Loucy (cell line): ENCODE measurements around the gene TENM4.

Experiments used
- H2AFZ ChIP-seq: fragments of 200-600 bp; sonication (generic); 2 replicates; pipeline ENCODE4 v1.6.0; 2016; ENCODE audit warnings: antibody characterized with exemption, mild to moderate bottlenecking, low read length, moderate library complexity
- H3F3A ChIP-seq: fragments of 200-600 bp; 2 replicates; pipeline ENCODE4 v1.6.0; 2016; ENCODE audit warnings: antibody characterized with exemption, low read depth, mild to moderate bottlenecking
- H3K27me3 ChIP-seq: fragments of 200-600 bp; sonication (generic); 2 replicates; pipeline ENCODE4 v1.6.1; 2014; ENCODE audit warnings: low read length, mild to moderate bottlenecking; ENCODE audit not compliant: insufficient read depth, poor library complexity, severe bottlenecking
- H3K36me3 ChIP-seq: fragments of 200-600 bp; sonication (generic); 2 replicates; pipeline ENCODE4 v1.6.1; 2016; ENCODE audit warnings: low read length; ENCODE audit not compliant: insufficient read depth
- H3K4me1 ChIP-seq: fragments of 200-600 bp; sonication (generic); 2 replicates; pipeline ENCODE4 v1.5.1; 2014; ENCODE audit warnings: low read length, mild to moderate bottlenecking; ENCODE audit not compliant: insufficient read depth, poor library complexity, severe bottlenecking
- H3K4me2 ChIP-seq: fragments of 200-600 bp; sonication (generic); 2 replicates; pipeline ENCODE4 v1.6.0; 2014; ENCODE audit warnings: antibody characterized with exemption, low read length, low read depth, mild to moderate bottlenecking; ENCODE audit not compliant: poor library complexity, severe bottlenecking
- H3K4me3 ChIP-seq: fragments of 200-600 bp; sonication (generic); 2 replicates; pipeline ENCODE4 v1.5.1; 2014; ENCODE audit warnings: low read length, mild to moderate bottlenecking, mixed read lengths; ENCODE audit not compliant: poor library complexity, severe bottlenecking
- H3K79me2 ChIP-seq: fragments of 200-600 bp; sonication (generic); 2 replicates; pipeline ENCODE4 v1.6.1; 2014; ENCODE audit warnings: low read length; ENCODE audit not compliant: insufficient read depth
- H3K9ac ChIP-seq: fragments of 200-600 bp; sonication (generic); 2 replicates; pipeline ENCODE4 v1.6.0; 2014; ENCODE audit warnings: mild to moderate bottlenecking, low read depth, low read length, moderate library complexity; ENCODE audit not compliant: poor library complexity, severe bottlenecking
- H3K9me2 ChIP-seq: fragments of 200-600 bp; sonication (generic); replicated peaks from 2 replicates; pipeline ENCODE4 v1.6.1; 2016; ENCODE audit warnings: low read depth, low read length, mixed read lengths
- H3K9me3 ChIP-seq: fragments of 200-600 bp; sonication (generic); 2 replicates; pipeline ENCODE4 v1.6.1; 2014; ENCODE audit warnings: mild to moderate bottlenecking, antibody characterized with exemption, low read length, low read depth; ENCODE audit not compliant: insufficient read depth
- H4K20me1 ChIP-seq: fragments of 200-600 bp; sonication (generic); 2 replicates; pipeline ENCODE4 v1.6.0; 2014; ENCODE audit warnings: antibody characterized with exemption, low read length, mild to moderate bottlenecking; ENCODE audit not compliant: insufficient read depth, poor library complexity, severe bottlenecking
- CTCF ChIP-seq: fragments of 200-600 bp; sonication (generic); conservative IDR thresholded peaks from 2 replicates; pipeline ENCODE4 v1.5.1; 2014; ENCODE audit warnings: mild to moderate bottlenecking, antibody characterized with exemption, low read length
- EZH2phosphoT487 ChIP-seq: fragments of 200-600 bp; IDR thresholded peaks from 2 replicates; pipeline ENCODE4 v1.6.1; 2018; ENCODE audit warnings: antibody characterized with exemption, mild to moderate bottlenecking, moderate library complexity, borderline replicate concordance

The TENM4 gene

GRCh38 chr11:79088967-79089366 lies 351.9 kb downstream of the TENM4 start:
- TF ChIP-seq CTCF (no peak), EZH2phosphoT487 (no peak)
- Histone ChIP-seq H3K9ac (no peak overlapping the region), H3K4me1 (no peaks in the 10 kb centered on the region), H3K27me3 (no peaks in the 10 kb centered on the region), H3K9me2 (no peaks in the 10 kb centered on the region), H3K4me3 (no peak overlapping the region), H3K4me2 (no peak overlapping the region), H3K9me3 (no peaks in the 10 kb centered on the region; the same call in 1 of the 2 replicates), H3K36me3 (no peaks in the 10 kb centered on the region), H3K79me2 (no peaks in the 10 kb centered on the region), H3F3A (no peaks in the 10 kb centered on the region), H2AFZ (no peak overlapping the region), H4K20me1 (no peaks in the 10 kb centered on the region)

GRCh38 chr11:79087961-79088318 lies 352.9 kb downstream of the TENM4 start:
- Histone ChIP-seq H2AFZ (no peak overlapping the region), H3K4me3 (no peak overlapping the region), H4K20me1 (no peaks in the 10 kb centered on the region), H3K4me1 (no peaks in the 10 kb centered on the region), H3K79me2 (no peaks in the 10 kb centered on the region), H3K36me3 (no peaks in the 10 kb centered on the region), H3K9ac (no peak overlapping the region), H3K9me3 (no peaks in the 10 kb centered on the region; the same call in 1 of the 2 replicates), H3F3A (no peaks in the 10 kb centered on the region), H3K4me2 (no peak overlapping the region), H3K27me3 (no peaks in the 10 kb centered on the region), H3K9me2 (no peaks in the 10 kb centered on the region)
- TF ChIP-seq CTCF (no peak), EZH2phosphoT487 (no peak)

GRCh38 chr11:79087238-79087960 lies 353.4 kb downstream of the TENM4 start:
- Histone ChIP-seq H3K79me2 (no peaks in the 10 kb centered on the region), H3F3A (no peaks in the 10 kb centered on the region), H3K4me2 (no peak overlapping the region), H3K4me1 (no peaks in the 10 kb centered on the region), H3K9me3 (no peaks in the 10 kb centered on the region; the same call in 1 of the 2 replicates), H2AFZ (no peak overlapping the region), H3K4me3 (no peak overlapping the region), H3K9ac (no peak overlapping the region), H3K9me2 (no peaks in the 10 kb centered on the region), H4K20me1 (no peaks in the 10 kb centered on the region), H3K36me3 (no peaks in the 10 kb centered on the region), H3K27me3 (no peaks in the 10 kb centered on the region)
- TF ChIP-seq CTCF (no peak), EZH2phosphoT487 (no peak)
